ENCODE measurements around the gene GRIK4. TPM values are rescaled to one million over a fixed set of nuclear protein-coding genes. Genes with fewer than 3 reads are reported as not detected.

The GRIK4 gene
- total and polyA plus RNA-seq, 2 donors (not counting 3 experiments of a cell fraction or from before 2014, with no cell fraction given) = 0.81 to 1.6 TPM

- ChIA-PET CTCF (no interaction called here), POLR2A (no interaction called here)
- Histone ChIP-seq H3K36me3 (ENCODE audit: control insufficient read depth in 2 of 2, extremely low read depth in 1 of 2, insufficient read depth in 2 of 2, low read length in 2 of 2) (no peaks in the 10 kb centered on the region), H3K9me1 (replicated peaks; ENCODE audit: control insufficient read depth, extremely low read depth, insufficient read depth, low read length) (no peaks in the 10 kb centered on the region), H3K4me1 (ENCODE audit: control insufficient read depth, extremely low read depth, insufficient read depth, low read length) (peaks cover 10% of the 10 kb centered on the region), H3K4me2 (ENCODE audit: insufficient read depth, low read length) (no peak overlapping the region), H4K20me1 (replicated peaks; ENCODE audit: control insufficient read depth, extremely low read depth, insufficient read depth, low read length) (no peaks in the 10 kb centered on the region), H3K9me3 (replicated peaks; ENCODE audit: control insufficient read depth, insufficient read depth, low read length) (no peaks in the 10 kb centered on the region), H2AFZ (ENCODE audit: low read depth, low read length) (no peak overlapping the region), H3K9ac (replicated peaks; ENCODE audit: extremely low read depth, insufficient read depth, low read length) (no peak overlapping the region), H3K27ac (ENCODE audit: insufficient read depth, low read depth, low read length) (no peak overlapping the region), H3K79me2 (ENCODE audit: control insufficient read depth, insufficient read depth, low read length) (no peaks in the 10 kb centered on the region), H3K27me3 (ENCODE audit: control insufficient read depth in 2 of 2, insufficient read depth in 2 of 2, low read length in 2 of 2) (no peaks in the 10 kb centered on the region), H3K4me3 (replicated peaks in 1 of 3; ENCODE audit: insufficient read depth in 1 of 3, low read depth in 1 of 3, low read length in 3 of 3) (no peak overlapping the region)
- FAIRE-seq (no peak), DNase-seq (ENCODE audit: low read depth, low spot score) (no peak)
- intact Hi-C loops (cut with micrococcal nuclease) = no loop called here
- dilution Hi-C loops (cut with MboI; ENCODE audit: extremely low pct_ligation_motif_present, low sequenced_read_pairs) = no loop called here
- no TSS peak for BruUV-seq (replicated peaks)
- no peak for TF ChIP-seq MYC (IDR thresholded peaks at IDR 0.05; ENCODE audit: low read depth, low read length)
- no peak for TF ChIP-seq EZH2 (IDR thresholded peaks at IDR 0.05; ENCODE audit: borderline replicate concordance, low read depth, low read length, severe bottlenecking)
- no peak for TF ChIP-seq POLR2A (IDR thresholded peaks at IDR 0.05; ENCODE audit: low read depth, low read length)
- no peak for TF ChIP-seq JUN (IDR thresholded peaks at IDR 0.05; ENCODE audit: borderline replicate concordance, insufficient read depth, insufficient read length, low read depth)
- no peak for TF ChIP-seq CTCF (IDR thresholded peaks at IDR 0.05; ENCODE audit: extremely low read depth in 1 of 2, insufficient read depth in 1 of 2, low read depth in 1 of 2, low read length in 2 of 2)
- no peak for TF ChIP-seq FOS (IDR thresholded peaks at IDR 0.05; ENCODE audit: borderline replicate concordance, insufficient read depth, low read length)
These were observed 97.2 kb downstream of the GRIK4 start for GRCh38 chr11:120608760-120609211.

- dilution Hi-C loops (cut with MboI; ENCODE audit: extremely low pct_ligation_motif_present, low sequenced_read_pairs) = no loop called here
- ChIA-PET CTCF (interaction anchor here (1.3 kb wide), 1 partner anchor 75 kb away, joined by 3 read pairs; no protein-coding TSS in a partner anchor), POLR2A (no interaction called here)
- Histone ChIP-seq H3K9me3 (replicated peaks; ENCODE audit: control insufficient read depth, insufficient read depth, low read length) (no peaks in the 10 kb centered on the region), H3K9ac (replicated peaks; ENCODE audit: extremely low read depth, insufficient read depth, low read length) (no peak overlapping the region), H3K79me2 (ENCODE audit: control insufficient read depth, insufficient read depth, low read length) (no peaks in the 10 kb centered on the region), H3K36me3 (ENCODE audit: control insufficient read depth in 2 of 2, extremely low read depth in 1 of 2, insufficient read depth in 2 of 2, low read length in 2 of 2) (no peaks in the 10 kb centered on the region), H3K27ac (ENCODE audit: insufficient read depth, low read depth, low read length) (no peak overlapping the region), H3K4me2 (ENCODE audit: insufficient read depth, low read length) (no peak overlapping the region), H3K9me1 (replicated peaks; ENCODE audit: control insufficient read depth, extremely low read depth, insufficient read depth, low read length) (no peaks in the 10 kb centered on the region), H4K20me1 (replicated peaks; ENCODE audit: control insufficient read depth, extremely low read depth, insufficient read depth, low read length) (no peaks in the 10 kb centered on the region), H3K4me3 (replicated peaks in 1 of 3; ENCODE audit: insufficient read depth in 1 of 3, low read depth in 1 of 3, low read length in 3 of 3) (no peak overlapping the region), H3K27me3 (ENCODE audit: control insufficient read depth in 2 of 2, insufficient read depth in 2 of 2, low read length in 2 of 2) (no peaks in the 10 kb centered on the region), H2AFZ (ENCODE audit: low read depth, low read length) (no peak overlapping the region), H3K4me1 (ENCODE audit: control insufficient read depth, extremely low read depth, insufficient read depth, low read length) (peaks cover 10% of the 10 kb centered on the region)
- FAIRE-seq (no peak), DNase-seq (ENCODE audit: low read depth, low spot score) (no peak)
- no peak for TF ChIP-seq FOS (IDR thresholded peaks at IDR 0.05; ENCODE audit: borderline replicate concordance, insufficient read depth, low read length)
- TF ChIP-seq EZH2 (IDR thresholded peaks at IDR 0.05; ENCODE audit: borderline replicate concordance, low read depth, low read length, severe bottlenecking) = no peak
- no peak for TF ChIP-seq MAX (IDR thresholded peaks at IDR 0.05; ENCODE audit: insufficient read depth, insufficient read length)
- TF ChIP-seq CTCF (IDR thresholded peaks at IDR 0.05; ENCODE audit: extremely low read depth in 1 of 2, insufficient read depth in 1 of 2, low read depth in 1 of 2, low read length in 2 of 2) = no peak
- no peak for TF ChIP-seq JUN (IDR thresholded peaks at IDR 0.05; ENCODE audit: borderline replicate concordance, insufficient read depth, insufficient read length, low read depth)
- TF ChIP-seq POLR2A (IDR thresholded peaks at IDR 0.05; ENCODE audit: low read depth, low read length) = no peak
- no peak for TF ChIP-seq GATA2 (IDR thresholded peaks at IDR 0.05; ENCODE audit: insufficient read depth, insufficient read length, low read depth, low read length)
- no peak for TF ChIP-seq POLR2AphosphoS5 (IDR thresholded peaks at IDR 0.05; ENCODE audit: insufficient read depth, low read depth, low read length)
- TF ChIP-seq MYC (IDR thresholded peaks at IDR 0.05; ENCODE audit: low read depth, low read length) = no peak
- intact Hi-C loops (cut with micrococcal nuclease) = no loop called here
- no TSS peak for BruUV-seq (replicated peaks)
These were observed 98.6 kb downstream of the GRIK4 start for GRCh38 chr11:120610111-120610510.
